Gastroesophageal sphincter (tissue), 4 donors: ENCODE data around the gene ANKRD27. TPM values are rescaled to one million over a fixed set of nuclear protein-coding genes. Genes with fewer than 3 reads are reported as not detected.
"Not testable (repeated sequence)": the region's sequence is repeated elsewhere in the genome, so short reads cannot be mapped to it uniquely, and the experiment has no call there.

Source experiments
- ATAC-seq: fragments of 150-250 bp; one replicate; pipeline ENCODE4 v1.9.1; 2016; ENCODE audit warnings: mild to moderate bottlenecking, moderate library complexity
- H3K27ac ChIP-seq, 4 donors: fragments of 200-600 bp; sonication (generic) in 3 of 4; 1 replicate in 3 of 4; 2 replicates in 1 of 4; pipeline ENCODE4 v1.5.1; 2016 to 2019
- H3K27me3 ChIP-seq: fragments of 200-600 bp; sonication (generic); one replicate; pipeline ENCODE4 v1.5.1; 2019
- H3K36me3 ChIP-seq, 2 donors: fragments of 200-600 bp; sonication (generic); one replicate each; pipeline ENCODE4 v1.5.1; 2019; ENCODE audit warnings: control low read depth in 1 of 2
- H3K4me1 ChIP-seq, 3 donors: fragments of 200-600 bp; sonication (generic); 1 replicate in 2 of 3; 2 replicates in 1 of 3; pipeline ENCODE4 v1.5.1; 2016 to 2019; ENCODE audit warnings: control low read depth in 2 of 3
- H3K4me3 ChIP-seq, 2 donors: fragments of 200-600 bp; sonication (generic); one replicate each; pipeline ENCODE4 v1.5.1; 2019; ENCODE audit warnings: mild to moderate bottlenecking in 1 of 2, moderate library complexity in 1 of 2
- H3K9me3 ChIP-seq, 3 donors: fragments of 200-600 bp; sonication (generic); one replicate each; pipeline ENCODE4 v1.5.1; 2017 to 2019; ENCODE audit warnings: control low read depth in 2 of 3
- CTCF ChIP-seq, 4 experiments: fragments of 200-600 bp in 2 of 4; fragments of 450-650 bp in 2 of 4; sonication (generic) in 1 of 4; IDR thresholded peaks; one replicate each; pipeline ENCODE4 v1.5.1; 2017 to 2019; ENCODE audit warnings: antibody characterized with exemption in 4 of 4, mild to moderate bottlenecking in 2 of 4, moderate library complexity in 2 of 4
- EP300 ChIP-seq: sonication (generic); formaldehyde crosslinking; IDR thresholded peaks from one replicate; pipeline ENCODE4 v1.6.1; 2017; ENCODE audit warnings: antibody characterized with exemption, mild to moderate bottlenecking
- POLR2A ChIP-seq, 2 donors: fragments of 450-650 bp; IDR thresholded peaks; one replicate each; pipeline ENCODE4 v1.6.1; 2017; ENCODE audit warnings: antibody characterized with exemption in 2 of 2, mild to moderate bottlenecking in 2 of 2, moderate library complexity in 1 of 2
- POLR2AphosphoS5 ChIP-seq: sonication (generic); formaldehyde crosslinking; IDR thresholded peaks from one replicate; pipeline ENCODE4 v1.6.1; 2017; ENCODE audit warnings: antibody characterized with exemption
- WGBS, 2 donors: methylation state at CpG; one replicate each; pipeline ENCODE4 v1.1.5; 2018; ENCODE audit warnings: low coverage in 1 of 2; 5-methylcytosine and 5-hydroxymethylcytosine counted together
- total RNA-seq, 4 donors: library from RNA; depleted of rRNA; stranded (reverse); fragments of >200 nt; gene quantifications; one replicate each; pipeline ENCODE4 v1.1.0, GENCODE V29; 2016

The ANKRD27 gene
- total RNA-seq, 4 donors from 2014 or later, result 43.5 to 63.3 (median 52.6) TPM

GRCh38 chr19:32718286-32718685, 43.3 kb upstream of the ANKRD27 start:
- Histone ChIP-seq H3K27me3 (no peaks in the 10 kb centered on the region), H3K4me3 (no peak overlapping the region), H3K4me1 (peaks cover 0 to 7% (median 0%) of the 10 kb centered on the region in 3 donors), H3K36me3 (peaks cover 0 to 32% of the 10 kb centered on the region in 2 donors), H3K9me3 (no peaks in the 10 kb centered on the region), H3K27ac (no peak overlapping the region)
- TF ChIP-seq CTCF (IDR thresholded peaks at IDR 0.05) (no peak), EP300 (no peak), POLR2A (IDR thresholded peaks at IDR 0.05) (no peak), POLR2AphosphoS5 (no peak)
- WGBS, 2 donors, result 88 to 97% methylated on average over 5 to 7 of the region's 7 CpGs
- ATAC-seq, result no peak

GRCh38 chr19:32717496-32717895, 42.5 kb upstream of the ANKRD27 start:
- Histone ChIP-seq H3K4me1 (peaks cover 0 to 7% (median 0%) of the 10 kb centered on the region in 3 donors), H3K27ac (no peak overlapping the region), H3K36me3 (peaks cover 0 to 40% of the 10 kb centered on the region in 2 donors), H3K27me3 (no peaks in the 10 kb centered on the region), H3K4me3 (no peak overlapping the region), H3K9me3 (no peaks in the 10 kb centered on the region)
- WGBS, 2 donors, result 21 to 23% methylated on average over 3 of the region's 5 CpGs
- TF ChIP-seq EP300, result no peak
- no peak for TF ChIP-seq POLR2AphosphoS5
- no peak for TF ChIP-seq POLR2A (IDR thresholded peaks at IDR 0.05)
- no peak for TF ChIP-seq CTCF (IDR thresholded peaks at IDR 0.05)
- ATAC-seq, result no peak

GRCh38 chr19:32716203-32716602, 41.2 kb upstream of the ANKRD27 start:
- H3K4me3 ChIP-seq, H3K4me1 ChIP-seq, H3K27ac ChIP-seq, H3K27me3 ChIP-seq, H3K9me3 ChIP-seq, ATAC-seq: not testable (repeated sequence)
- 99 to 100% methylated on average over 3 to 7 of the region's 7 CpGs for WGBS, 2 donors
- peaks cover 0 to 52% of the 10 kb centered on the region in 2 donors for H3K36me3 ChIP-seq

GRCh38 chr19:32711747-32712146, 36.8 kb upstream of the ANKRD27 start:
- H3K27me3 ChIP-seq, result no peaks in the 10 kb centered on the region
- ATAC-seq, result no peak
- no peaks in the 10 kb centered on the region for H3K4me1 ChIP-seq
- H3K4me3 ChIP-seq, result no peak overlapping the region
- 82 to 83% methylated on average over 4 to 6 of the region's 6 CpGs for WGBS, 2 donors
- TF ChIP-seq EP300 (no peak), POLR2A (IDR thresholded peaks at IDR 0.05) (no peak), POLR2AphosphoS5 (no peak), CTCF (IDR thresholded peaks at IDR 0.05) (no peak)
- no peaks in the 10 kb centered on the region for H3K9me3 ChIP-seq
- H3K36me3 ChIP-seq, result peaks cover 0 to 63% of the 10 kb centered on the region in 2 donors
- H3K27ac ChIP-seq, result no peak overlapping the region

- 83 to 84% methylated on average over 4 to 5 of the region's 5 CpGs for WGBS, 2 donors
- ATAC-seq, result no peak
- H3K4me1 ChIP-seq, result no peaks in the 10 kb centered on the region
- H3K27ac ChIP-seq, result no peak overlapping the region
- H3K27me3 ChIP-seq, result no peaks in the 10 kb centered on the region
- H3K36me3 ChIP-seq, result peaks cover 0 to 68% of the 10 kb centered on the region in 2 donors
- TF ChIP-seq EP300 (no peak), POLR2AphosphoS5 (no peak), POLR2A (IDR thresholded peaks at IDR 0.05) (no peak), CTCF (IDR thresholded peaks at IDR 0.05) (no peak)
- peaks cover 0 to 8% (median 0%) of the 10 kb centered on the region in 3 donors for H3K9me3 ChIP-seq
- no peak overlapping the region for H3K4me3 ChIP-seq
Observed at GRCh38 chr19:32709032-32709431, 34.1 kb upstream of the ANKRD27 start.
